ENCODE results near the gene CUL4A. TPM values are rescaled to one million over a fixed set of nuclear protein-coding genes. Genes with fewer than 3 reads are reported as not detected.

Gene CUL4A
- total and polyA plus RNA-seq, 2 experiments from 2014 or later: 67.5 to 195 TPM

DNA sequence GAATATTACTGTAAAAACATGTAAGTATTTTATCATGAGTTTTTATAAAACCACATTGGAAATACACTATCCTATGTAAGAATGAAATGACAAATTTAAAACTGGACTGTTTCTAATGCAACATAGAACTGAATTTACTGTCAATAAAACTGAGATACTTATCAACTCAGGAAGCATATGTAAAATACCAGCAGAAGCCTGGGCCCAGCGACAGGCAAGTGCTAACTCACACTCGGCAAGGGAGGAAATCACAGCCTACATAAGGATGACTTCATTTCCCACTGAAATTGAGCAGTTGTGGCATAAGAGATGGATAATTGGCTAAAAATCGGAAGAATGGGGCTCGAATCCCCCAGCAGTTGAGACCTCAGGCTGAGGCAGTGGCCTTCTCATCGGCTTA lies 38.9 kb upstream of the CUL4A start (continued):
- TF ChIP-seq, protein P1, sequence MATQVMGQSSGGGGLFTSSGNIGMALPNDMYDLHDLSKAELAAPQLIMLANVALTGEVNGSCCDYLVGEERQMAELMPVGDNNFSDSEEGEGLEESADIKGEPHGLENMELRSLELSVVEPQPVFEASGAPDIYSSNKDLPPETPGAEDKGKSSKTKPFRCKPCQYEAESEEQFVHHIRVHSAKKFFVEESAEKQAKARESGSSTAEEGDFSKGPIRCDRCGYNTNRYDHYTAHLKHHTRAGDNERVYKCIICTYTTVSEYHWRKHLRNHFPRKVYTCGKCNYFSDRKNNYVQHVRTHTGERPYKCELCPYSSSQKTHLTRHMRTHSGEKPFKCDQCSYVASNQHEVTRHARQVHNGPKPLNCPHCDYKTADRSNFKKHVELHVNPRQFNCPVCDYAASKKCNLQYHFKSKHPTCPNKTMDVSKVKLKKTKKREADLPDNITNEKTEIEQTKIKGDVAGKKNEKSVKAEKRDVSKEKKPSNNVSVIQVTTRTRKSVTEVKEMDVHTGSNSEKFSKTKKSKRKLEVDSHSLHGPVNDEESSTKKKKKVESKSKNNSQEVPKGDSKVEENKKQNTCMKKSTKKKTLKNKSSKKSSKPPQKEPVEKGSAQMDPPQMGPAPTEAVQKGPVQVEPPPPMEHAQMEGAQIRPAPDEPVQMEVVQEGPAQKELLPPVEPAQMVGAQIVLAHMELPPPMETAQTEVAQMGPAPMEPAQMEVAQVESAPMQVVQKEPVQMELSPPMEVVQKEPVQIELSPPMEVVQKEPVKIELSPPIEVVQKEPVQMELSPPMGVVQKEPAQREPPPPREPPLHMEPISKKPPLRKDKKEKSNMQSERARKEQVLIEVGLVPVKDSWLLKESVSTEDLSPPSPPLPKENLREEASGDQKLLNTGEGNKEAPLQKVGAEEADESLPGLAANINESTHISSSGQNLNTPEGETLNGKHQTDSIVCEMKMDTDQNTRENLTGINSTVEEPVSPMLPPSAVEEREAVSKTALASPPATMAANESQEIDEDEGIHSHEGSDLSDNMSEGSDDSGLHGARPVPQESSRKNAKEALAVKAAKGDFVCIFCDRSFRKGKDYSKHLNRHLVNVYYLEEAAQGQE (IDR thresholded peaks at IDR 0.05; ENCODE audit: unreplicated experiment): no peak
- TF ChIP-seq STAT1 (IDR thresholded peaks at IDR 0.05; ENCODE audit: unreplicated experiment): no peak
- no peak for TF ChIP-seq JUNB (IDR thresholded peaks at IDR 0.05; ENCODE audit: unreplicated experiment)

DNA sequence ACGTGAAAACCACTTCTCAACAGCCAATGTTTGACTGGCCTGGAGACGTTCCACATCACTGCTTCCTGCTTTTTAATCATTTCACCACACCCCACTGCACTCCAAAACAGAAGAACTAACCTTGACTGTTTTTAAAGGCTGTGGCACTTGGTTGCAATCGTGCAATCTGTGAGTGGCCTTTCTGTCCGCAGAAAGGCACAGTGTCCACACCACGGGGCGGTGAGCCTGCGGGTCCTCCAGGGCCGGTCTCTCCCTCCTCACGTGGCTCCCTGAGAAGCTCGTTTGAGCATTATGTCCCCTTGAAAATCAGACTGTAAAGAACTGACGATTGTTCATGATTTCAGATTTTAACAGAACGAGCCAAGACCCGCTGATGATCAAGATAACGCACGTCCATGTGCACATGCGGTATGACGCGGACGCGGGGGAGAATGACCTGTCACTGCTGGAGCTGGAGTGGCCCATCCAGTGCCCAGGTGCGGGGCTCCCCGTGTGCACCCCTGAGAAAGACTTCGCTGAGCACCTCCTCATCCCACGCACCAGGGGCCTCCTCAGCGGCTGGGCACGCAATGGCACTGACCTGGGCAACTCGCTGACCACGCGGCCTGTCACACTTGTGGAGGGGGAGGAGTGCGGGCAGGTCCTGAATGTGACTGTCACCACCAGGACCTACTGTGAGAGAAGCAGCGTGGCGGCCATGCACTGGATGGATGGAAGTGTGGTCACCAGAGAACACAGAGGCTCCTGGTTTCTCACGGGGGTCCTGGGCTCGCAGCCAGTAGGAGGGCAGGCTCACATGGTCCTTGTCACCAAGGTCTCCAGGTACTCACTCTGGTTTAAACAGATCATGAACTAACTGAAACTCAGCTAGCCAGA lies 37.9 kb upstream of the CUL4A start:
- Histone ChIP-seq H3K4me2 (no peak overlapping the region), H3K36me3 (ENCODE audit: insufficient read depth) (no peaks in the 10 kb centered on the region), H3K79me2 (replicated peaks; ENCODE audit: insufficient read depth) (no peaks in the 10 kb centered on the region), H3K4me3 (no peak overlapping the region), H3K9me2 (ENCODE audit: insufficient read depth) (no peaks in the 10 kb centered on the region), H3K4me1 (ENCODE audit: insufficient read depth) (no peaks in the 10 kb centered on the region), H3F3A (replicated peaks; ENCODE audit: low read depth) (no peaks in the 10 kb centered on the region), H3K27ac (ENCODE audit: low read depth) (no peak overlapping the region), H3K27me3 (ENCODE audit: insufficient read depth) (no peaks in the 10 kb centered on the region), H2AFZ (no peak overlapping the region), H4K20me1 (replicated peaks; ENCODE audit: insufficient read depth) (no peaks in the 10 kb centered on the region; the same call in 1 of the 2 replicates)
- TF ChIP-seq, protein P1 (IDR thresholded peaks at IDR 0.05; ENCODE audit: unreplicated experiment): no peak
- TF ChIP-seq, protein P2, sequence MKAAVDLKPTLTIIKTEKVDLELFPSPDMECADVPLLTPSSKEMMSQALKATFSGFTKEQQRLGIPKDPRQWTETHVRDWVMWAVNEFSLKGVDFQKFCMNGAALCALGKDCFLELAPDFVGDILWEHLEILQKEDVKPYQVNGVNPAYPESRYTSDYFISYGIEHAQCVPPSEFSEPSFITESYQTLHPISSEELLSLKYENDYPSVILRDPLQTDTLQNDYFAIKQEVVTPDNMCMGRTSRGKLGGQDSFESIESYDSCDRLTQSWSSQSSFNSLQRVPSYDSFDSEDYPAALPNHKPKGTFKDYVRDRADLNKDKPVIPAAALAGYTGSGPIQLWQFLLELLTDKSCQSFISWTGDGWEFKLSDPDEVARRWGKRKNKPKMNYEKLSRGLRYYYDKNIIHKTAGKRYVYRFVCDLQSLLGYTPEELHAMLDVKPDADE (IDR thresholded peaks at IDR 0.05): no peak
- TF ChIP-seq ZNF114 (CRISPR knock-in tag; IDR thresholded peaks at IDR 0.05): no peak
- H3K27ac Mint-ChIP-seq: no peak overlapping the region
- H3K36me3 Mint-ChIP-seq (ENCODE audit: low read depth): peaks cover 44% of the 10 kb centered on the region
- no peaks in the 10 kb centered on the region for H3K9me3 Mint-ChIP-seq
- no peak for ATAC-seq
- H3K4me3 Mint-ChIP-seq: no peak overlapping the region
- peaks cover 2% of the 10 kb centered on the region; the same call in 2 of the 3 replicates for H3K4me1 Mint-ChIP-seq
- peaks cover 6% of the 10 kb centered on the region for H3K27me3 Mint-ChIP-seq (ENCODE audit: insufficient read depth, low read depth, poor library complexity)
- DNase-seq (ENCODE audit: low spot score): no peak
